ENCODE measurements around the gene INPP5J.

The INPP5J gene

GRCh38 chr22:31130873-31131272 is 8.1 kb downstream of the INPP5J start:
- Histone ChIP-seq H3K9me3 (ENCODE audit: insufficient read depth, low read length) (no peaks in the 10 kb centered on the region), H3K9ac (ENCODE audit: insufficient read length, low read depth) (no peak overlapping the region), H3K4me3 (ENCODE audit: insufficient read length, low read depth) (no peak overlapping the region), H3K36me3 (ENCODE audit: insufficient read depth, insufficient read length, low read length) (peaks cover 16% of the 10 kb centered on the region), H3K27me3 (ENCODE audit: insufficient read depth, insufficient read length) (no peaks in the 10 kb centered on the region), H3K4me1 (ENCODE audit: insufficient read depth, insufficient read length) (peaks cover 8% of the 10 kb centered on the region)
- TF ChIP-seq ZNF274 (IDR thresholded peaks at IDR 0.05; ENCODE audit: low read depth, low read length) (no peak), YY1 (IDR thresholded peaks at IDR 0.05; ENCODE audit: insufficient read depth, insufficient read length) (no peak), SUZ12 (IDR thresholded peaks at IDR 0.05; ENCODE audit: extremely low read depth, insufficient read depth, insufficient read length) (no peak)
- DNase-seq (ENCODE audit: low read depth, low spot score): no peak

DNA sequence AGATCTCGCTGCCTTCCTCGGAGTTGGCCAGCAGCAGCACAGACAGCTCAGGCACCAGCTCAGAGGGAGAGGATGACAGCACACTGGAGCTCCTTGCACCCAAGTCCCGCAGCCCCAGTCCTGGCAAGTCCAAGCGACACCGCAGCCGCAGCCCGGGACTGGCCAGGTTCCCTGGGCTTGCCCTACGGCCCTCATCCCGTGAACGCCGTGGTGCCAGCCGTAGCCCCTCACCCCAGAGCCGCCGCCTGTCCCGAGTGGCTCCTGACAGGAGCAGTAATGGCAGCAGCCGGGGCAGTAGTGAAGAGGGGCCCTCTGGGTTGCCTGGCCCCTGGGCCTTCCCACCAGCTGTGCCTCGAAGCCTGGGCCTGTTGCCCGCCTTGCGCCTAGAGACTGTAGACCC is 11.1 kb downstream of the INPP5J start:
- Histone ChIP-seq H3K36me3 (ENCODE audit: insufficient read depth, insufficient read length, low read length) (peaks cover 11% of the 10 kb centered on the region), H3K27me3 (ENCODE audit: insufficient read depth, insufficient read length) (no peaks in the 10 kb centered on the region), H3K9ac (ENCODE audit: insufficient read length, low read depth) (no peak overlapping the region), H3K9me3 (ENCODE audit: insufficient read depth, low read length) (no peaks in the 10 kb centered on the region), H3K4me3 (ENCODE audit: insufficient read length, low read depth) (no peak overlapping the region), H3K4me1 (ENCODE audit: insufficient read depth, insufficient read length) (peaks cover 8% of the 10 kb centered on the region)
- TF ChIP-seq ZNF274 (IDR thresholded peaks at IDR 0.05; ENCODE audit: low read depth, low read length) (no peak), YY1 (IDR thresholded peaks at IDR 0.05; ENCODE audit: insufficient read depth, insufficient read length) (no peak), SUZ12 (IDR thresholded peaks at IDR 0.05; ENCODE audit: extremely low read depth, insufficient read depth, insufficient read length) (no peak)
- no peak for DNase-seq (ENCODE audit: low read depth, low spot score)

DNA sequence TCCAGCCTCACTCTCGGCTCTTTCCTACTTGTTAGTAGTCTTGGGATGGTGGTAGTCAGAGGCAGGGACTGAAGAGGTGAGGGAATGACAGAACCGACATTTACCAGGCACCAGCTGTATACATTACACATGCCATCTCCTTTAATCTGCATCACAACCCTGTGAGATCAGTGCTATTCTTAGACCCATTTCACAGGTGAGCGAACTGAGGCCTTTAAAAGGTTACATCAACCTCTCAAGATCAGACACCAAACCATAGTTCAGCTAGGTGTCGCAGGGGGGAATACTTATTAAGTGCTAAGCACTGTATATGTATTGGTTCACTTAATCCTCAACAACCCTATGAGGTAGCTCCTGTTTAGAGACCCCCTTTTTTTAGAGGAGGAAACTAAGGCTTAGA is 11.9 kb downstream of the INPP5J start:
- no peak overlapping the region for H3K4me3 ChIP-seq (ENCODE audit: insufficient read length, low read depth)
- H3K9ac ChIP-seq (ENCODE audit: insufficient read length, low read depth): no peak overlapping the region
- H3K9me3 ChIP-seq (ENCODE audit: insufficient read depth, low read length): no peaks in the 10 kb centered on the region
- no peak for DNase-seq (ENCODE audit: low read depth, low spot score)
- peaks cover 11% of the 10 kb centered on the region for H3K36me3 ChIP-seq (ENCODE audit: insufficient read depth, insufficient read length, low read length)
- no peak for TF ChIP-seq YY1 (IDR thresholded peaks at IDR 0.05; ENCODE audit: insufficient read depth, insufficient read length)
- no peak for TF ChIP-seq ZNF274 (IDR thresholded peaks at IDR 0.05; ENCODE audit: low read depth, low read length)
- no peaks in the 10 kb centered on the region for H3K27me3 ChIP-seq (ENCODE audit: insufficient read depth, insufficient read length)
- H3K4me1 ChIP-seq (ENCODE audit: insufficient read depth, insufficient read length): peaks cover 8% of the 10 kb centered on the region

DNA sequence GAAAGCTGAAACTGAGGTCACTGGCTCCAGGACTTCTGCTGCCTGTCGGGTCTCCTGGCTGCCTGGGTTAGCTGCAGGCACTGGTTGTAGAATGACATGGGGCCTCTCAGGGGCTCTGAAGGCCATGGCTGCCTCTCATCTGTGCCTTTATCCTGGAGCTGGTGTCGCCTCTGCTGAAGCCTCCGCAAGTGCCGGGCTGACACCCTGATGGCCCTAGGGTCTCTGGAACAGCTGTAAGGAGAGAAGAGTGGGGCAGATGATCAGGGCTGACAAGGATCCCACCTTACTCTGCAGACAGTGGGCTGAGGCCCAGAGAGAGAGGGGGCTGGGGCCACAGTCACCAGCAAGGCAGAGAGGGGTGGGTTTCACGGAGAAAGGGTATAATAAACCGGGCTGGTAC is 12.9 kb downstream of the INPP5J start:
- DNase-seq (ENCODE audit: low read depth, low spot score): no peak
- no peak overlapping the region for H3K4me3 ChIP-seq (ENCODE audit: insufficient read length, low read depth)
- H3K9me3 ChIP-seq (ENCODE audit: insufficient read depth, low read length): no peaks in the 10 kb centered on the region
- TF ChIP-seq ZNF274 (IDR thresholded peaks at IDR 0.05; ENCODE audit: low read depth, low read length): no peak
- TF ChIP-seq YY1 (IDR thresholded peaks at IDR 0.05; ENCODE audit: insufficient read depth, insufficient read length): no peak
- TF ChIP-seq SUZ12 (IDR thresholded peaks at IDR 0.05; ENCODE audit: extremely low read depth, insufficient read depth, insufficient read length): no peak
- no peaks in the 10 kb centered on the region for H3K27me3 ChIP-seq (ENCODE audit: insufficient read depth, insufficient read length)
- H3K36me3 ChIP-seq (ENCODE audit: insufficient read depth, insufficient read length, low read length): peaks cover 11% of the 10 kb centered on the region
- H3K4me1 ChIP-seq (ENCODE audit: insufficient read depth, insufficient read length): peaks cover 13% of the 10 kb centered on the region
- no peak overlapping the region for H3K9ac ChIP-seq (ENCODE audit: insufficient read length, low read depth)

DNA sequence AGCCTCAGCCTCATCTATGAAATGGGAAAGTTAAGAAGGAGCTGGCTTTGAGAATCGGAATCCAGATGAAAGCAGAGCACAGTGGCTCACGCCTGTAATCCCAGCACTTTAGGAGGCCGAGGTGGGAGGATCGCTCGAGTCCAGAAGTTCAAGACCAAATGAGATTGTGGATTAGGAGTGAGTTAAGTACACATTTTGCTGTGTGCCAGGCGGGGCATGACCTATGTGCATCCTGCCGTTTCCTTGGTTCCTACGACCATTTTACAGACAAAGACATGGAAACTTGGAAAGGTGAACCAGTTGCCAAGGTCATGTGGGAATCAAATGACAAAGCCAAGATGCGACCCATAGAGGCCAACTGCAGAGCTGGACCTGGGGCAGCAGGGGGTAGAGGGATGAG is 13.4 kb downstream of the INPP5J start:
- H3K36me3 ChIP-seq (ENCODE audit: insufficient read depth, insufficient read length, low read length): peaks cover 11% of the 10 kb centered on the region
- no peaks in the 10 kb centered on the region for H3K27me3 ChIP-seq (ENCODE audit: insufficient read depth, insufficient read length)
- H3K4me1 ChIP-seq (ENCODE audit: insufficient read depth, insufficient read length): peaks cover 17% of the 10 kb centered on the region
- no peaks in the 10 kb centered on the region for H3K9me3 ChIP-seq (ENCODE audit: insufficient read depth, low read length)
- no peak overlapping the region for H3K9ac ChIP-seq (ENCODE audit: insufficient read length, low read depth)
- TF ChIP-seq ZNF274 (IDR thresholded peaks at IDR 0.05; ENCODE audit: low read depth, low read length) (no peak), YY1 (IDR thresholded peaks at IDR 0.05; ENCODE audit: insufficient read depth, insufficient read length) (no peak), SUZ12 (IDR thresholded peaks at IDR 0.05; ENCODE audit: extremely low read depth, insufficient read depth, insufficient read length) (no peak)
- no peak for DNase-seq (ENCODE audit: low read depth, low spot score)
- no peak overlapping the region for H3K4me3 ChIP-seq (ENCODE audit: insufficient read length, low read depth)

GRCh38 chr22:31136711-31137110 is 13.9 kb downstream of the INPP5J start:
- H3K9ac ChIP-seq (ENCODE audit: insufficient read length, low read depth): no peak overlapping the region
- DNase-seq (ENCODE audit: low read depth, low spot score): no peak
- no peak overlapping the region for H3K4me3 ChIP-seq (ENCODE audit: insufficient read length, low read depth)
- no peak for TF ChIP-seq ZNF274 (IDR thresholded peaks at IDR 0.05; ENCODE audit: low read depth, low read length)
- TF ChIP-seq YY1 (IDR thresholded peaks at IDR 0.05; ENCODE audit: insufficient read depth, insufficient read length): no peak
- TF ChIP-seq SUZ12 (IDR thresholded peaks at IDR 0.05; ENCODE audit: extremely low read depth, insufficient read depth, insufficient read length): no peak
- H3K27me3 ChIP-seq (ENCODE audit: insufficient read depth, insufficient read length): no peaks in the 10 kb centered on the region
- H3K36me3 ChIP-seq (ENCODE audit: insufficient read depth, insufficient read length, low read length): peaks cover 11% of the 10 kb centered on the region
- peaks cover 17% of the 10 kb centered on the region for H3K4me1 ChIP-seq (ENCODE audit: insufficient read depth, insufficient read length)
- H3K9me3 ChIP-seq (ENCODE audit: insufficient read depth, low read length): no peaks in the 10 kb centered on the region

DNA sequence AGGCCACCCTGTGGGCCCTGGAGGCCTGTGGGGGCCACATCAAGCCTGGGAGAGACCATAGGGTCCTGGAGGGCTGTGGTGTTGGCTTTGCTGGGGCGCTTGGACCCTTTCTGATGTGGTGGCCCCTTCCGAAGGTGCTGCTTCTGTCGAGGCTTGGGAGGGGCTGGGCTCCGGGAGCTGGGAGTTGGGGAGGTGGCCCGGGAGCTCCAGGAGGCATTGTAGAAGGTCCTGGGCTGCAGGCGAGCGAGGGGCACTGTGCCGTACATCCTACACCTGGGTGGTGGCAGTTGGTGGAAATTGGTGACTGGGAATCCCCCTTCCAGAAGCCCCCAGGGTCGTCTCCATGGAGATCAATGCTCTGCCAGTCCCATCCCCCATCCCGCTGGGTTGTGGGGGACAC is 15.0 kb downstream of the INPP5J start:
- no peak for TF ChIP-seq YY1 (IDR thresholded peaks at IDR 0.05; ENCODE audit: insufficient read depth, insufficient read length)
- TF ChIP-seq ZNF274 (IDR thresholded peaks at IDR 0.05; ENCODE audit: low read depth, low read length): no peak
- no peak for TF ChIP-seq SUZ12 (IDR thresholded peaks at IDR 0.05; ENCODE audit: extremely low read depth, insufficient read depth, insufficient read length)
- Histone ChIP-seq H3K9ac (ENCODE audit: insufficient read length, low read depth) (no peak overlapping the region), H3K9me3 (ENCODE audit: insufficient read depth, low read length) (no peaks in the 10 kb centered on the region), H3K27me3 (ENCODE audit: insufficient read depth, insufficient read length) (no peaks in the 10 kb centered on the region), H3K4me1 (ENCODE audit: insufficient read depth, insufficient read length) (peaks cover 16% of the 10 kb centered on the region), H3K4me3 (ENCODE audit: insufficient read length, low read depth) (no peak overlapping the region), H3K36me3 (ENCODE audit: insufficient read depth, insufficient read length, low read length) (peaks cover 11% of the 10 kb centered on the region)
- DNase-seq (ENCODE audit: low read depth, low spot score): no peak

- Histone ChIP-seq H3K9ac (ENCODE audit: insufficient read length, low read depth) (peak overlapping the region; percentile 32), H3K36me3 (ENCODE audit: insufficient read depth, insufficient read length, low read length) (peaks cover 10% of the 10 kb centered on the region), H3K9me3 (ENCODE audit: insufficient read depth, low read length) (no peaks in the 10 kb centered on the region), H3K4me1 (ENCODE audit: insufficient read depth, insufficient read length) (peaks cover 16% of the 10 kb centered on the region), H3K27me3 (ENCODE audit: insufficient read depth, insufficient read length) (no peaks in the 10 kb centered on the region), H3K4me3 (ENCODE audit: insufficient read length, low read depth) (no peak overlapping the region)
- no peak for DNase-seq (ENCODE audit: low read depth, low spot score)
- TF ChIP-seq YY1 (IDR thresholded peaks at IDR 0.05; ENCODE audit: insufficient read depth, insufficient read length): no peak
- TF ChIP-seq SUZ12 (IDR thresholded peaks at IDR 0.05; ENCODE audit: extremely low read depth, insufficient read depth, insufficient read length): no peak
- no peak for TF ChIP-seq ZNF274 (IDR thresholded peaks at IDR 0.05; ENCODE audit: low read depth, low read length)
Measured at GRCh38 chr22:31138126-31138525, 15.4 kb downstream of the INPP5J start.

All from NT2/D1 (cell line).